HAP-1 (cell line): ENCODE data around the gene NXN.
A peak's percentile ranks its signal among the peaks of the same experiment; 100 is the strongest.
"Not testable (repeated sequence)": the region's sequence is repeated elsewhere in the genome, so short reads cannot be mapped to it uniquely, and the experiment has no call there.

Experiments
- DNase-seq, 2 experiments: peaks; one replicate each; pipeline ENCODE4 v3.0.0-alpha.2; 2016 to 2020; ENCODE audit warnings: low spot score in 2 of 2
- H3K27me3 ChIP-seq: fragments of 250-450 bp; sonication (Bioruptor Pico); 2 replicates; pipeline ENCODE4 v1.5.1; 2020; ENCODE audit warnings: low read depth, mild to moderate bottlenecking, moderate library complexity
- H3K36me3 ChIP-seq: fragments of 250-450 bp; sonication (Bioruptor Pico); replicated peaks from 2 replicates; pipeline ENCODE4 v1.5.1; 2020; ENCODE audit warnings: mild to moderate bottlenecking
- H3K4me1 ChIP-seq: fragments of 250-450 bp; sonication (Bioruptor Pico); 2 replicates; pipeline ENCODE4 v1.5.1; 2020; ENCODE audit warnings: mild to moderate bottlenecking
- H3K4me3 ChIP-seq: fragments of 250-450 bp; sonication (Bioruptor Pico); 2 replicates; pipeline ENCODE4 v1.5.1; 2020; ENCODE audit warnings: mild to moderate bottlenecking, moderate library complexity
- H3K9me3 ChIP-seq: fragments of 250-450 bp; sonication (Bioruptor Pico); 2 replicates; pipeline ENCODE4 v1.5.1; 2020; ENCODE audit warnings: mild to moderate bottlenecking, moderate library complexity
- in situ Hi-C: fragments of 300-500 bp; cut with MboI; formaldehyde crosslinking; loops from 3 replicates; pipeline ENCODE4 v1.14.3; 2020; ENCODE audit warnings: low sequenced_read_pairs, inconsistent platforms, mixed read lengths

Gene NXN

DNA sequence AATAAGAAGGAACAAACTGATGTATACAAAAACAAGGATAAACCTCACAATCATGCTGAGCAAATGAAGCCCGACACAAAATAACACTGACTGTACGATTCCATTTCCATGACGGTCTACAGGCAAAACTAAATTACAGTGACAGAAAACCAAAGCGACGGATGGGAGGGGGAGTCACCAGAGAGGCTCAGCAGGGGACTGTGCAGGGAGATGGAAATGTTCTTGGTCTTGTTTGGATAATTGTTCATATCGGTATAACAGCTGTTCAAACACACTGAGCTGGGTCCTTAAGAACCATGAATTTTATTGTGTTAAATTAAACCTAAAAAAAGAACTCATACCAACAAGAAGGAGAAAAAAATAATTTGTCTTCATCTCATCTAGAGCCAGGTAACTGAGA, 97.8 kb downstream of the NXN start:
- Histone ChIP-seq H3K27me3 (no peaks in the 10 kb centered on the region), H3K4me1 (peaks cover 10% of the 10 kb centered on the region), H3K9me3 (no peaks in the 10 kb centered on the region), H3K36me3 (no peaks in the 10 kb centered on the region), H3K4me3 (no peak overlapping the region)
- DNase-seq = no peak
- in situ Hi-C loops = no loop called here

DNA sequence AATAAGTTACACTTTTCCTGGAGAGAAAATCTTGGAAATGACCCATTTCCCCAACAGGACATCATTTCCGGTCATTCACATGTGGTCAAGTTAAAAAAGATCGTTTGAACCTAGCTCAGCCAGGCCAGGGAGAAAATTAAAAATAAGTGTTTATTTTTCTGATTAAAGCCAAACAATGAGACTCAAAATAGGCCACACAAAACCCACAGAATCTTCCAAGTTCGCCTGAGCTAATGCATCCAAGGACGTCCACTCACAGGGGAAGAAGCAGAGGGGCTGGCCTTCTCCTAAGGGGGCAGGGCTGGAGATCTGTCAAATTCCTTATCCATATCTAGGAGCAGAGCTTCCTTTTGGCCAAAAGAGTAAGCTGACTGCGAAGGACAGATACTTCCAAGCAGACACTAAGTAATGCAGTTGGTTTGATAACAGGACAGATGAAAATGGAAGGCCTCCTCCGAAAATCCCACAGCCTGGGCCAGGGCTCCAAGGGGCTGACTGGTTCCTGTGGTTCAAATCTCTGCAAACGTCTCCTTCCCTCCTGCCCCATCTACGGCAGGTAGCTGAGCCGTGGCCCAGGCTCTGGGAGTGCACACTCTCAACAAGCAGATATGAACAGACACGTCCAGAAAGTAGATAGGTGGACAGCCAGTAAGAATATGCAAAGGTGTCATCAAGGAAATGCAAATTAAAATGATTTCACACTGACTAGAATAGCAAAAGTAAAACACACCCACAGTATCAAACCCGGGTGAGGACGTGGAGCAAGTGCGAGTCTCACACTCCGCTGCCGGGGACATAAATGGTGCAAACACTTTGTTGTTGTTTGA, 98.9 kb downstream of the NXN start:
- DNase-seq = no peak
- Histone ChIP-seq H3K4me3 (no peak overlapping the region), H3K27me3 (no peaks in the 10 kb centered on the region), H3K4me1 (peaks cover 10% of the 10 kb centered on the region), H3K36me3 (no peaks in the 10 kb centered on the region), H3K9me3 (no peaks in the 10 kb centered on the region)
- in situ Hi-C loops = no loop called here

DNA sequence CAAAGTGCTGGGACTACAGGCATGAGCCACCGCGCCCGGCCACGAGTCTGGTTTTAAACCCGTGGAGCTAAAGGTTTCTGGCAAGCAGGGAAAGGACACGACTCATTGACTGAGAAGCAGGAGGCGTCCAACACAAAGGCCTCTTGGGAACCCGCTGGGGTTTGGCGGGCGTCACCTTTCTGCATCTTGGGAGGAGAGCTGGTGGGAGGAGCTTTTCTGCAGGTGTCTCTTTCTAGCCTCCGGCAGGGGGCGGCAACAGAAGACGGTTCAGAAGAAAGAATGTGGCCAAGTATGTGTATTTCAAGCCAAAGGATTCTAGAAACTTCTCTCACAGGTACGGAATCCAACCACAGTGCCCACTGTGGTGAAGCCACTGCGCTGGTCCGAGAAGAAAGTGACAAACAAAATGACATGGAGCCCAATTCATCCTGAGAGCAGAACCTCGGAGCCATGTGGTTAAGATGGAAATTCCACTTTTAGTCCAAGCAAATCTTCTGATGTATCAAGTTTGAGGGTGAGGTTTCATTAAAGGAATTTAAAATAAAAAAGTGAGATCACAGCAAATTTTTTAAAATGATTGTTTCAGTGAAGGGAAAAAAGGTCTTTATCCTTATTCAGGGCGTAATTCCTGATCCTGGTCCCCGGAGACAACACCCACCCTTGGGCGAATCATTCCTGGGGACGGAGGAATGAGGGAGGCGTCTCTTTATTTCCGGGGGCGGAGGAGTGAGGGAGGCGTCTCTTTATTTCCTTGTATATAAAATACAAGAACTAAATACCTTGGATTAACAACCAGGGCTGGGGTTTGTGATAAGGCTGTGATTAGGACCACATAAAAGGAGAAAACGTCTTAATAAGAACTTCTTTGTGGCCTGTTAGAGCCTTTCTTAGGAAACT, 99.8 kb downstream of the NXN start:
- peak in 1 of 2 experiments; percentile 73 for DNase-seq
- in situ Hi-C loops = no loop called here
- no peaks in the 10 kb centered on the region for H3K27me3 ChIP-seq
- H3K4me1 ChIP-seq = peaks cover 10% of the 10 kb centered on the region
- H3K9me3 ChIP-seq = no peaks in the 10 kb centered on the region
- H3K4me3 ChIP-seq = no peak overlapping the region
- H3K36me3 ChIP-seq = no peaks in the 10 kb centered on the region

DNA sequence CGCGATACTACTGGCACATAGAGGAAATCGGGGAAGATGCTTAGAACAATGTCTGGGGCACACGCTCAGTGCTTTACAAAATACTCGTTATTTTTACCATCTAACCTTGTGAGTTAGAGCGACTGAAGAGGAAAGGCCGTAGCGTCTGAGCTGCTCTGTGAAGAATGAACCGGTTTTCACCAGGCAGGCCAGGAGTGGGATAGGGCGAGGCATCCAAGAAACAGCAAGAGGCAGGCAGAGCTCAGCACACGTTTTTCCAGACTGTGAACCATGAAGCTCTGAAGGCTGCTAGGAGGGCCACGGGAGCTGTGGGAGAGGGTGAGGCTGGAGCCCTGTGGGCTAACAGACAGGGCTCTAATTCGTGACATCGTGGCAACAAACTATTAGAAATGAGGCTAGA, 101.9 kb downstream of the NXN start:
- Histone ChIP-seq H3K9me3 (no peaks in the 10 kb centered on the region), H3K27me3 (no peaks in the 10 kb centered on the region), H3K4me3 (no peak overlapping the region), H3K36me3 (no peaks in the 10 kb centered on the region), H3K4me1 (peaks cover 10% of the 10 kb centered on the region)
- no peak for DNase-seq
- in situ Hi-C loops = no loop called here

DNA sequence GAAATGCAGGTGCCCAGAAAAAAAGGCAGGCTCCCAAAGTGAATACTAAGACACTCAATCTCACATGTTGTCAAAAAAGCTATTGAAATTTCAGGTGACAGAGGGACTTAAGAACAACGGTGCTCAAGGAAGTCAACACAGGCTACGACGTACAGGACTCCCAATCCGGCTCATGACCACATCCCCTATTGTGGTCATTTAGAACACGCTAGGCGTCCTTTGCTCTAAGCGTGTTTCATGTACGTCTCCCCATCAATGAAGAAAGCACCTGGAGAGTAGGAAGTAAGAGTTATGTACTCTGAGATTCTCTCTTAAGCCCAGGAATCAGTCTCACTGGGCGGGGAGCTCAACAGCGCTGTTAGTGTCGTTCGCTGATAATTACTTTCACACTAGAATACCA, 103.3 kb downstream of the NXN start:
- Histone ChIP-seq H3K36me3 (no peaks in the 10 kb centered on the region), H3K4me3 (no peak overlapping the region), H3K27me3 (no peaks in the 10 kb centered on the region), H3K4me1 (peaks cover 10% of the 10 kb centered on the region), H3K9me3 (no peaks in the 10 kb centered on the region)
- no peak for DNase-seq
- in situ Hi-C loops = no loop called here

DNA sequence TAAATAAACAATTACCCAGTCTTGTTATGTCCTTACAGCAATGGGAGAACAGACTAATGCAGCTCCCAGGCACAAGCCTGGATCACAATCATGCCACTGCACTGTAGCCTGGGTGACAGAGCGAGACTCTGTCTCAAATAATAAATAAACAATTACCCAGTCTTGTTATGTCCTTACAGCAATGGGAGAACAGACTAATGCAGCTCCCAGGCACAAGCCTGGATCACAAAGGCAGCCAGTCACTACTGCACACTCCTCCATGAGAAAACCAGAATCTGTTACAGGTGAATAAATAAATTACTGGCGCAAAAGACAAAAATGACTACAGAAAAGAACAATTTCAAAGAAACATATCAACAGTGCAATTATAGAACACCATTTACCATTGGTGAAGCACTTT, 105.0 kb downstream of the NXN start:
- H3K36me3 ChIP-seq = not testable (repeated sequence)

DNA sequence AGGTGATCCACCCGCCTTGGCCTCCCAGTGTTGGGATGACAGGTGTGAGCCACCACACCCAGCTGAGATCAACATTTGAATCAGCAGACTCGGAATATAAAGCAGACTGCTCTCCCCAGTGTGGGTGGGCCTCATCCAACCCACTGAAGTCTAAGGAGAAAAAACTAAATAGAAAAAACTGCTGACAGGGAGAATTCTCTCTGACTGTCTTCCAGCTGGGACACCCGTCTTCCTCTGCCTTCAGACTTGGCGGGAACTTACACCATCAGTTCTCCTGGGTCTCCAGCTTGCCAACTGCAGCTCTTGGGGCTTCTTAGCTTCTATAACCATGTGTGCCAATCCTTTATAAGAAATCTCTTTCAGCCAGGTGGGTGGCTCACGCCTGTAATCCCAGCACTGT, 106.7 kb downstream of the NXN start:
- Histone ChIP-seq H3K27me3 (no peaks in the 10 kb centered on the region), H3K9me3 (no peaks in the 10 kb centered on the region), H3K4me3 (no peak overlapping the region), H3K36me3 (no peaks in the 10 kb centered on the region; the same call in 1 of the 2 replicates), H3K4me1 (no peaks in the 10 kb centered on the region)
- no peak for DNase-seq
- in situ Hi-C loops = no loop called here

More for the DNA sequence above, 105.0 kb downstream of the NXN start:
- H3K4me3 ChIP-seq, in situ Hi-C loops, H3K4me1 ChIP-seq, DNase-seq, H3K9me3 ChIP-seq, H3K27me3 ChIP-seq: not testable (repeated sequence)

DNA sequence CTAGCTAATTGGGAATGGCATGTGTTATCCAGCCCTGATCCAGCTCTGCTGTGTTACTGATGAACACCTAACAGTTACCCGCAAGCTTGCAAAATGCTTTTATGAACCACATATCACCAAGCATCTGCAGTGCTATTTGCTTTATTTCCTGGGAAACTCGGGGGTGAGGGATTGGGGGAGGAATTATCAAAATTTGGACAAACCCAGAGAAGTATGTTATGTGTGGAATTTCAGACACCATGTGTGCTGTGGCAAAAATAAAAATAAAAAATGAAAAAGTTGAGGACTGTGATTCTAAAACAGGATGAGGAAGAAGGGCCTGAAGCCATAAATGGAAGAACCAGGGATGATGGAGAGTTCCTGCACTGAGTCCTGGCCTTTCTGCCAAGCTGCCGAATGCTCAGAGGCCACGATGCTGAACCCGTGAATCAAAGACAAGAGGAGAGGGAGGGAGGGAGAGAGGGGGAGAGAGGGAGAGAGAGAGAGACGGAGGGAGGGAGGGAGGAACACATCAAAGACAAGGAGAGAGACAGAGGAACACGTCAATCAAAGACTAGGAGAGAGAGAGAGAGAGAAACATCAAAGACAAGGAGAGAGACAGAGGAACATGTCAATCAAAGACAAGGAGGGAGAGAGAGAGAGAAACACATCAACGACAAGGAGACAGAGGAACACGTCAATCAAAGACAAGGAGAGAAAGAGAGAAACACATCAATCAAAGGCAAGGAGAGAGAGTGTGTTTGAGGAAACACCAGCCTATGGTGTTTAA, 107.6 kb downstream of the NXN start:
- H3K27me3 ChIP-seq = no peaks in the 10 kb centered on the region
- H3K4me3 ChIP-seq = no peak overlapping the region
- no peaks in the 10 kb centered on the region for H3K4me1 ChIP-seq
- H3K9me3 ChIP-seq = no peaks in the 10 kb centered on the region
- in situ Hi-C loops = no loop called here
- no peak for DNase-seq
- no peaks in the 10 kb centered on the region; the same call in 1 of the 2 replicates for H3K36me3 ChIP-seq

DNA sequence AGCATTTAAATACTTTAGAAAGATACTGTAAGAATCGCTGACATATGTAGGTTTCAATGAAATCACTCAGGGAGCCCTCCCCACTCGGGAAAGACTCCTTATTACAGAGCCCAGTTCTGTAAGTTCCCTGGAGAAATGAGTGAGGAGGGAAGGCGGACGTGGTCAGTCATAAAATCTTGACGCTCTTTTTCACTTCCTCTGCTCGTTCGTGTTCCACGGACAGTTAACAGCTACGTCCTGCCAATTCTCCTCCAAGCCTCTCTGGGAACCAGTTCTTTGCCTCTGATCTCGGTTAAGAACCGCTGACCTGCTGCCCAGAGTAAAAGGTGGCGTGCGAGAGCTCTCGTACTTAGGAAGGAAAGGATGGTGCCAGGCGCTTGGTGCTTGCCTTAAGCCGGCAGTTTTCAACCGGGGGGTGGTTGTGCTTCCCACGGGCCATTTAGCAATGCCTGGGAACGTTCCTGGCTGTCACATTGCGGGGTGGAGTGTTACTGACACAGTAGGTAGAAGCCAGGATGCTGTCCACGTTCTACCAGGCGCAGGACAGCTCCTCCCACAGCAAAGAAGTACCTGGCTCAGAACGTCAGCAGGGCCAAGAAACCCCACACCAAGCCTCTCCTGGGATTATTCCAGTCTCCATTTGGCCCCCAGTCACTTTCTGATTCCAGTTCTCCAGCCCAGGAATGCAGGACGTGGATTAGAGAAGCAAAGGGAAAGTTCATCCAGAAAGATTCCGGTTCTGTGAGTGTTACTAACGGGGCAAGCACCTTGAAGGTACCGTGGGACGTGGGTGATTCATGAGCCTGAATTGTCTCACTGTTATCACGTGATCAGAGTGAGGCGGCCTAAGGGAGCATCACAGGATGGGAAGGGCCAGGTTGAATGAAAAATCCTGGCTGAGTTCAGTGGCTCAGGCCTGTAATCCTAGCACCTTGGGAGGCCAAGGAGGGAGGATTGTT, 109.7 kb downstream of the NXN start:
- Histone ChIP-seq H3K4me1 (no peaks in the 10 kb centered on the region), H3K4me3 (no peak overlapping the region), H3K9me3 (no peaks in the 10 kb centered on the region), H3K36me3 (no peaks in the 10 kb centered on the region; the same call in 1 of the 2 replicates), H3K27me3 (no peaks in the 10 kb centered on the region)
- in situ Hi-C loops = no loop called here
- DNase-seq = no peak

DNA sequence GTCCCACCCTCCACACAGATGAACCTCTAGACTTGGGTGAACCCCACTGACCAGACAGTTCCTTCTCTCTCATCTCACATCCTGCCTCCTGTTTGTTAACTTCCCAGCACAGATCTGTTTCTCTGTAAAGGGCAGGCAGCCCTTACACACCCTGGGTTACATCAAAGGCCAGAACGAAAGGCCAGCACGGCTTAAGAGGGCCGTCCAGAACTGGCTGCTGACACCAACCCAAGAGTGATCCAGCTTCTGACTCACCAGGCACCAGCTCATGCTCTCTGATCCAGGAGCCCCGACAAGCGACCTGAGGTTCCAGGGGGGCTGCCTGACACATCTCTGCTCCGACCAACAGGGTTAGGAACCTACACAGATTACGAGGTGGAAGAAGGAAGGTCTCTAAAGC, 110.5 kb downstream of the NXN start:
- Histone ChIP-seq H3K27me3 (no peaks in the 10 kb centered on the region), H3K36me3 (no peaks in the 10 kb centered on the region; the same call in 1 of the 2 replicates), H3K4me1 (no peaks in the 10 kb centered on the region; the same call in 1 of the 2 replicates), H3K9me3 (no peaks in the 10 kb centered on the region), H3K4me3 (no peak overlapping the region)
- DNase-seq = no peak
- in situ Hi-C loops = no loop called here

DNA sequence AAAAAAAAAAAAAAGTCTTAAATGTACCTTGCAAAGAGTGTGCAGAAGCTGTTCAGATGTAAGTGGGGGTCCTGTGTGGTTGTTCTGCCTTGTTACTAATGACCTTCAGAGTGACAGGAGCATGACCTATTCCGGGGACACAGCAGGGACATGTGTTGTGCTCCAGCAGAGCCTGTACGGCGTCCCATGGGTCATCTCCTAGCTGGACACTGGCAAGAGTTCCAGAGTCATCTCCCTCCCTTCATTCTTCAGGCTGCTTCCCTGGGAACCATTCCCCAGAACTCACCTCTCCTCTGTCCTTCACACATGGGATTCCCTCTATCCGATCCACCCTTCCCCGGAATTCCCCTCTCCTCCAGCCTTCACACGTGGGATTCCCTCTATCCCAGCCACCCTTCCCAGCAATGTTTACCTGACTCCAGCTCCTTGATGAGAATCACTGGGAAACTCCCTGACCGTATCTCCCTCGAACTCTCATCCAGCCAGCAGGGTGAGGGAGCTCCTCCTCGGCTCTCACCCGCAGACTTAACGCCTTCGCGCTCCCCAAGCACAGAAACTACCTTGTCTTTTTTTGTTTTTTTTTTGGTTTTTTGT, 111.6 kb downstream of the NXN start:
- no peaks in the 10 kb centered on the region for H3K27me3 ChIP-seq

DNA sequence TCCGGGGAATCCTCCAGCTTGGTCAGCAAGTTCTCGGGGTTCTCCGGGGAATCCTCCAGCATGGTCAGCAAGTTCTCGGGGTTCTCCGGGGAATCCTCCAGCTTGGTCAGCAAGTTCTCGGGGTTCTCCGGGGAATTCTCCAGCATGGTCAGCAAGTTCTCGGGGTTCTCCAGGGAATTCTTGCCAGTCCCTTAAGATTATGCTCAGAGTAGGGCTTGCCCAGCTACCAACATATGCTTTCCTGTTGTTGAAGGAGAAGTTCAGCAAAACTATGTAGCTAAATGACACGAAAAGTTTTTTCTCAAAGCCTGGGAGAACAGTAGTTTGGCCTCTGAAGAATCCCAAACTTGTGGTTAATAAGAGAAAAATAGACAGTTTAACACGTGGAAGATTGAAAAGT, 112.3 kb downstream of the NXN start:
- H3K4me3 ChIP-seq, H3K27me3 ChIP-seq, H3K4me1 ChIP-seq, in situ Hi-C loops, H3K9me3 ChIP-seq, DNase-seq, H3K36me3 ChIP-seq: not testable (repeated sequence)

More for the DNA sequence above, 111.6 kb downstream of the NXN start:
- H3K9me3 ChIP-seq = no peaks in the 10 kb centered on the region
- no peak overlapping the region for H3K4me3 ChIP-seq
- H3K36me3 ChIP-seq = peaks cover under 1% of the 10 kb centered on the region; the same call in 1 of the 2 replicates
- in situ Hi-C loops = no loop called here
- no peak for DNase-seq
- no peaks in the 10 kb centered on the region; the same call in none of the 2 replicates for H3K4me1 ChIP-seq
